ENCODE measurements around the gene ITGB2.

- no peak for TF ChIP-seq EZH2 (IDR thresholded peaks at IDR 0.05; ENCODE audit: low read length, missing control alignments)
- no peak for TF ChIP-seq CTCF (conservative IDR thresholded peaks at IDR 0.05 in 1 of 2, IDR thresholded peaks at IDR 0.05 in 1 of 2; ENCODE audit: low read depth in 1 of 2, low read length in 2 of 2)
Measured at GRCh38 chr21:44888581-44889550, 31.8 kb downstream of the ITGB2 start.

All from fibroblast of lung (primary cell).